Skeletal muscle tissue (tissue), 4 donors: ENCODE results near the gene OR10X1. TPM values are rescaled to one million over a fixed set of nuclear protein-coding genes. Genes with fewer than 3 reads are reported as not detected.

Experiments used
- H3K27ac ChIP-seq: one replicate; pipeline ENCODE4 v1.7.0; 2013; ENCODE audit warnings: mild to moderate bottlenecking, low read depth, low read length, inconsistent platforms
- H3K27me3 ChIP-seq, 3 donors: one replicate each; pipeline ENCODE4 v1.7.0; 2013; ENCODE audit warnings: low read length in 3 of 3; ENCODE audit not compliant: control insufficient read depth in 3 of 3, insufficient read depth in 3 of 3
- H3K36me3 ChIP-seq, 3 donors: one replicate each; pipeline ENCODE4 v1.7.0; 2013; ENCODE audit warnings: low read length in 3 of 3; ENCODE audit not compliant: control insufficient read depth in 3 of 3, insufficient read depth in 3 of 3
- H3K4me1 ChIP-seq, 3 donors: one replicate each; pipeline ENCODE4 v1.7.0; 2013; ENCODE audit warnings: low read length in 3 of 3, mild to moderate bottlenecking in 3 of 3; ENCODE audit not compliant: control insufficient read depth in 3 of 3, insufficient read depth in 3 of 3
- H3K4me3 ChIP-seq, 3 donors: one replicate each; pipeline ENCODE4 v1.7.0; 2013; ENCODE audit warnings: low read length in 3 of 3
- H3K9ac ChIP-seq, 3 donors: one replicate each; pipeline ENCODE4 v1.7.0; 2013; ENCODE audit warnings: low read length in 3 of 3, mild to moderate bottlenecking in 3 of 3, moderate library complexity in 2 of 3, low read depth in 1 of 3
- H3K9me3 ChIP-seq, 3 donors: one replicate each; pipeline ENCODE4 v1.7.0; 2013; ENCODE audit warnings: low read length in 3 of 3; ENCODE audit not compliant: control insufficient read depth in 3 of 3
- total RNA-seq: library from RNA; depleted of rRNA; stranded (reverse); fragments of >200 nt; gene quantifications from one replicate; pipeline ENCODE4 v1.2.3, GENCODE V29; 2014
- donor health status: Osteomylitis.

Gene OR10X1
- total RNA-seq, 1 donor from 2014 or later, result not detected

- Histone ChIP-seq H3K27ac (no peak overlapping the region), H3K4me1 (no peaks in the 10 kb centered on the region), H3K36me3 (no peaks in the 10 kb centered on the region), H3K27me3 (no peaks in the 10 kb centered on the region), H3K9me3 (no peaks in the 10 kb centered on the region), H3K4me3 (no peak overlapping the region), H3K9ac (no peak overlapping the region)
Observed at GRCh38 chr1:158564608-158565007, 15.1 kb downstream of the OR10X1 start.

GRCh38 chr1:158563853-158564252 lies 15.8 kb downstream of the OR10X1 start:
- Histone ChIP-seq H3K4me3 (no peak overlapping the region), H3K9ac (no peak overlapping the region), H3K4me1 (no peaks in the 10 kb centered on the region), H3K36me3 (no peaks in the 10 kb centered on the region), H3K27me3 (no peaks in the 10 kb centered on the region), H3K27ac (no peak overlapping the region), H3K9me3 (no peaks in the 10 kb centered on the region)

GRCh38 chr1:158559696-158560095 lies 20.0 kb downstream of the OR10X1 start:
- H3K4me1 ChIP-seq, result no peaks in the 10 kb centered on the region
- H3K27me3 ChIP-seq, result no peaks in the 10 kb centered on the region
- no peaks in the 10 kb centered on the region for H3K36me3 ChIP-seq
- H3K9me3 ChIP-seq, result no peaks in the 10 kb centered on the region
- no peak overlapping the region for H3K9ac ChIP-seq
- no peak overlapping the region for H3K27ac ChIP-seq
- H3K4me3 ChIP-seq, result no peak overlapping the region

GRCh38 chr1:158554352-158554751 lies 25.3 kb downstream of the OR10X1 start, which contains the start of gene OR6Y1:
Gene OR6Y1 (minus strand): TSS chr1:158554405. CDS start chr1:158548105, 6,300 bp downstream.
- H3K9ac ChIP-seq, result no peak within 1 kb of the TSS
- H3K4me1 ChIP-seq, result no peaks in the 10 kb centered on the region
- H3K4me3 ChIP-seq, result no peak within 1 kb of the TSS
- no peak within 1 kb of the TSS for H3K27ac ChIP-seq
- no peaks in the 10 kb centered on the region for H3K36me3 ChIP-seq
- no peaks in the 10 kb centered on the region for H3K9me3 ChIP-seq
- no peaks in the 10 kb centered on the region for H3K27me3 ChIP-seq

GRCh38 chr1:158552296-158552695 lies 27.4 kb downstream of the OR10X1 start:
- no peaks in the 10 kb centered on the region for H3K36me3 ChIP-seq
- H3K27me3 ChIP-seq, result no peaks in the 10 kb centered on the region
- H3K4me1 ChIP-seq, result no peaks in the 10 kb centered on the region
- H3K9ac ChIP-seq, result no peak overlapping the region
- H3K4me3 ChIP-seq, result no peak overlapping the region
- H3K27ac ChIP-seq, result peak overlapping the region; percentile 16
- H3K9me3 ChIP-seq, result no peaks in the 10 kb centered on the region

- no peaks in the 10 kb centered on the region for H3K4me1 ChIP-seq
- H3K4me3 ChIP-seq, result no peak overlapping the region
- no peak overlapping the region for H3K9ac ChIP-seq
- H3K27ac ChIP-seq, result no peak overlapping the region
- no peaks in the 10 kb centered on the region for H3K27me3 ChIP-seq
- H3K9me3 ChIP-seq, result no peaks in the 10 kb centered on the region
- H3K36me3 ChIP-seq, result no peaks in the 10 kb centered on the region
Observed at GRCh38 chr1:158547533-158547932, 32.2 kb downstream of the OR10X1 start.

- no peaks in the 10 kb centered on the region for H3K27me3 ChIP-seq
- H3K9ac ChIP-seq, result no peak overlapping the region
- H3K27ac ChIP-seq, result no peak overlapping the region
- no peaks in the 10 kb centered on the region for H3K4me1 ChIP-seq
- H3K36me3 ChIP-seq, result no peaks in the 10 kb centered on the region
- no peak overlapping the region for H3K4me3 ChIP-seq
- no peaks in the 10 kb centered on the region for H3K9me3 ChIP-seq
Observed at GRCh38 chr1:158537609-158538008, 42.1 kb downstream of the OR10X1 start.

- Histone ChIP-seq H3K36me3 (no peaks in the 10 kb centered on the region), H3K9ac (no peak overlapping the region), H3K27ac (no peak overlapping the region), H3K4me1 (no peaks in the 10 kb centered on the region), H3K9me3 (no peaks in the 10 kb centered on the region), H3K27me3 (no peaks in the 10 kb centered on the region), H3K4me3 (no peak overlapping the region)
Observed at GRCh38 chr1:158534496-158534895, 45.2 kb downstream of the OR10X1 start.

Other genes starting within 250 kb of the OR10X1 start
- gene CD1B, start 248.4 kb downstream of the OR10X1 start, total RNA-seq, result not detected
- 0.52 TPM for gene CD1E, start 226.0 kb downstream of the OR10X1 start, total RNA-seq
- not detected for gene OR10T2, start 180.4 kb downstream of the OR10X1 start, total RNA-seq
- not detected for gene OR10K2, start 153.7 kb downstream of the OR10X1 start, total RNA-seq
- not detected for gene OR10K1, start 118.1 kb downstream of the OR10X1 start, total RNA-seq
- gene OR10R2, start 107.7 kb downstream of the OR10X1 start, total RNA-seq, result not detected
- not detected for gene OR6Y1, start 25.5 kb downstream of the OR10X1 start, total RNA-seq
- gene OR6P1, start 9.3 kb downstream of the OR10X1 start, total RNA-seq, result not detected
- gene OR10Z1, start 25.4 kb upstream of the OR10X1 start, total RNA-seq, result not detected
- gene SPTA1, start 106.8 kb upstream of the OR10X1 start, total RNA-seq, result 4.7 TPM
- not detected for gene OR6K2, start 120.8 kb upstream of the OR10X1 start, total RNA-seq
- gene OR6K3, start 140.8 kb upstream of the OR10X1 start, total RNA-seq, result not detected
- gene OR6K6, start 174.8 kb upstream of the OR10X1 start, total RNA-seq, result not detected
- gene OR6N1, start 192.3 kb upstream of the OR10X1 start, total RNA-seq, result not detected
- not detected for gene OR6N2, start 201.3 kb upstream of the OR10X1 start, total RNA-seq